HepG2 (cell line): Measurements from ENCODE around the gene PPP1R9A. TPM values are rescaled to one million over a fixed set of nuclear protein-coding genes. Genes with fewer than 3 reads are reported as not detected.

Source experiments
- ATAC-seq: fragments of 200-7000 bp; cut with Tn5 transposase; 3 replicates; pipeline ENCODE4 v1.9.1; 2020; ENCODE audit warnings: mild to moderate bottlenecking, moderate library complexity
- BruUV-seq: library from RNA; stranded (reverse); fragments of 400-500 nt; replicated peaks from 2 replicates; lab custom pipeline; 2021; lab: Mats Ljungman, UMichigan
- CTCF ChIA-PET: fragments of 300-600 bp; formaldehyde crosslinking; extraction: SDS; loops from one replicate; lab custom pipeline; 2021; ENCODE audit warnings: low total read pairs, inconsistent platforms, low intra/inter-chr PET ratio; lab: Yijun Ruan, JAX
- POLR2A ChIA-PET: fragments of 350-600 bp; sonication (Branson Sonifier 250); formaldehyde crosslinking; loops from one replicate; lab custom pipeline; 2020; ENCODE audit warnings: antibody characterized with exemption, inconsistent platforms; lab: Yijun Ruan, JAX
- DNase-seq: peaks from one replicate; pipeline ENCODE4 v3.0.0-alpha.2; 2015; ENCODE audit warnings: low spot score
- FAIRE-seq: peaks from 3 replicates; lab custom pipeline; 2011; peaks lifted over from hg19 to GRCh38; lab: Jason Lieb, UNC
- H2AFZ ChIP-seq: one replicate; pipeline ENCODE4 v1.6.1; 2011; ENCODE audit warnings: low read length, inconsistent platforms
- H3K27ac ChIP-seq: fragments of 300-600 bp; 3 replicates; pipeline ENCODE4 v1.8.0; 2011; ENCODE audit warnings: mixed run types, mild to moderate bottlenecking, mixed read lengths, low read length, inconsistent platforms; ENCODE audit not compliant: insufficient read depth; ENCODE audit errors: extremely low read length
- H3K27me3 ChIP-seq, 2 experiments: fragments of 200-600 bp in 1 of 2; 2 replicates in 1 of 2; 3 replicates in 1 of 2; pipeline versions ENCODE4 v1.6.0 to v1.8.0; 2011; ENCODE audit warnings: low read length in 2 of 2, mild to moderate bottlenecking in 2 of 2, moderate library complexity in 2 of 2, inconsistent platforms in 1 of 2; ENCODE audit not compliant: insufficient read depth in 2 of 2, control insufficient read depth in 1 of 2
- H3K36me3 ChIP-seq, 2 experiments: fragments of 200-600 bp in 1 of 2; replicated peaks in 1 of 2; 2 replicates in 1 of 2; 3 replicates in 1 of 2; pipeline versions ENCODE4 v1.5.1 to v1.8.0; 2011; ENCODE audit warnings: low read length in 2 of 2, inconsistent platforms in 1 of 2; ENCODE audit not compliant: insufficient read depth in 2 of 2, control insufficient read depth in 1 of 2
- H3K4me1 ChIP-seq: 2 replicates; pipeline ENCODE4 v1.5.1; 2012; ENCODE audit warnings: low read length, inconsistent platforms; ENCODE audit not compliant: insufficient read depth
- H3K4me2 ChIP-seq: 2 replicates; pipeline ENCODE4 v1.6.0; 2011; ENCODE audit warnings: low read depth, low read length, inconsistent platforms
- H3K4me3 ChIP-seq, 3 experiments: fragments of 200-600 bp in 1 of 3; sonication (generic), shearing (Covaris generic) in 1 of 3; replicated peaks in 1 of 3; 2 replicates each; pipeline ENCODE4 v1.5.1; 2011 to 2016; ENCODE audit warnings: low read length in 3 of 3, inconsistent platforms in 2 of 3, low read depth in 2 of 3, mild to moderate bottlenecking in 2 of 3, control low read depth in 1 of 3, mixed read lengths in 1 of 3; ENCODE audit not compliant: insufficient read depth in 1 of 3
- H3K79me2 ChIP-seq: one replicate; pipeline ENCODE4 v1.6.1; 2011; ENCODE audit warnings: low read length, inconsistent platforms; ENCODE audit not compliant: insufficient read depth
- H3K9ac ChIP-seq: 2 replicates; pipeline ENCODE4 v1.6.0; 2011; ENCODE audit warnings: mild to moderate bottlenecking, low read depth, low read length, inconsistent platforms; ENCODE audit not compliant: insufficient read depth
- H3K9me3 ChIP-seq: 2 replicates; pipeline ENCODE4 v1.5.1; 2012; ENCODE audit warnings: mild to moderate bottlenecking, low read length
- H4K20me1 ChIP-seq: 2 replicates; pipeline ENCODE4 v1.6.0; 2011; ENCODE audit warnings: inconsistent platforms, mild to moderate bottlenecking, low read length, moderate library complexity; ENCODE audit not compliant: insufficient read depth
- ATF7 ChIP-seq, 2 experiments: fragments of 450-650 bp in 1 of 2; sonication (generic) in 1 of 2; formaldehyde crosslinking in 1 of 2; IDR thresholded peaks; 2 replicates each; pipeline versions ENCODE4 v1.4.0 to v1.6.1; 2016 to 2020; ENCODE audit warnings: antibody characterized with exemption in 1 of 2, mild to moderate bottlenecking in 1 of 2, missing genetic modification reagents in 1 of 2
- BRD4 ChIP-seq: sonication (generic); formaldehyde crosslinking; IDR thresholded peaks from 2 replicates; pipeline ENCODE4 v1.4.0; 2020; ENCODE audit warnings: missing genetic modification reagents
- CREB1 ChIP-seq, 2 experiments: fragments of 450-650 bp in 1 of 2; IDR thresholded peaks; 2 replicates each; pipeline ENCODE4 v1.6.1; 2016 to 2017; ENCODE audit warnings: control low read depth in 1 of 2, mild to moderate bottlenecking in 1 of 2, missing compliant biosample characterization in 1 of 2, missing genetic modification characterization in 1 of 2
- PTBP1 ChIP-seq: fragments of 200-400 bp; formaldehyde crosslinking; IDR thresholded peaks from 2 replicates; pipeline ENCODE4 v1.6.1; 2018; ENCODE audit warnings: low read length, low read depth; ENCODE audit not compliant: poor library complexity, severe bottlenecking
- RNF2 ChIP-seq: fragments of 450-650 bp; conservative IDR thresholded peaks from 2 replicates; pipeline ENCODE4 v1.6.1; 2016; ENCODE audit warnings: low read depth
- RORA ChIP-seq: sonication (generic); formaldehyde crosslinking; IDR thresholded peaks from 2 replicates; pipeline ENCODE4 v1.5.0; 2020; ENCODE audit warnings: mild to moderate bottlenecking, missing genetic modification reagents, moderate library complexity
- SNAPC2 ChIP-seq: sonication (generic); formaldehyde crosslinking; IDR thresholded peaks from 2 replicates; pipeline ENCODE4 v1.8.1; 2022; ENCODE audit warnings: mild to moderate bottlenecking, missing genetic modification reagents
- SYNCRIP ChIP-seq: fragments of 200-400 bp; formaldehyde crosslinking; IDR thresholded peaks from 2 replicates; pipeline ENCODE4 v1.6.1; 2018; ENCODE audit warnings: mild to moderate bottlenecking, low read depth, low read length; ENCODE audit not compliant: insufficient read depth
- ZNF232 ChIP-seq: sonication (generic); formaldehyde crosslinking; IDR thresholded peaks from 2 replicates; pipeline ENCODE4 v1.4.0; 2020; ENCODE audit warnings: missing genetic modification reagents, borderline replicate concordance
- ZNF367 ChIP-seq: sonication (generic); formaldehyde crosslinking; IDR thresholded peaks from 2 replicates; pipeline ENCODE4 v1.4.0; 2020; ENCODE audit warnings: missing genetic modification reagents, borderline replicate concordance
- ZNF543 ChIP-seq: sonication (generic); formaldehyde crosslinking; IDR thresholded peaks from 2 replicates; pipeline ENCODE4 v1.4.0; 2020; ENCODE audit warnings: mild to moderate bottlenecking, missing genetic modification reagents
- WGBS: methylation state at CpG from one replicate; pipeline ENCODE4 v1.1.6; 2017; ENCODE audit warnings: low lambda C conversion rate; 5-methylcytosine and 5-hydroxymethylcytosine counted together
- in situ Hi-C: cut with HindIII; loops from 2 replicates; pipeline ENCODE4 v1.10.0; 2017; ENCODE audit warnings: low pct_unique_long_range_greater_than_20kb; ENCODE audit not compliant: extremely low pct_ligation_motif_present
- intact Hi-C: fragments of 100-400 bp; cut with micrococcal nuclease; formaldehyde crosslinking; loops from one replicate; pipeline ENCODE4 v1.10.0; 2022; ENCODE audit not compliant: unreplicated experiment
- polyA plus RNA-seq, 8 experiments: library from polyadenylated mRNA; depleted of rRNA in 3 of 8; stranded (reverse) in 7 of 8; unstranded in 1 of 8; fragments of >200 nt; fragmentation: Illumina TruSeq in 4 of 8; extraction: Trizol in 4 of 8; gene quantifications; 2 replicates each; pipeline versions ENCODE4 v1.2.1 to v1.2.3, GENCODE V29; 2011 to 2016; ENCODE audit warnings: low read depth in 4 of 8, missing spikeins in 1 of 8, mixed read lengths in 1 of 8; ENCODE audit not compliant: insufficient read depth in 1 of 8
- total RNA-seq, 5 experiments: library from RNA; depleted of rRNA; stranded (reverse); fragments of >200 nt; fragmentation: Illumina TruSeq; extraction: Trizol; gene quantifications; 2 replicates each; pipeline ENCODE4 v1.2.3, GENCODE V29; 2016; ENCODE audit warnings: low read depth in 1 of 5
- TF ChIP-seq, protein P1 (sequence below): sonication (generic); formaldehyde crosslinking; IDR thresholded peaks from 2 replicates; pipeline ENCODE4 v1.8.0; 2022; ENCODE audit warnings: mild to moderate bottlenecking, missing genetic modification reagents, moderate library complexity

The PPP1R9A gene
- total and polyA plus RNA-seq, 2 of the 13 experiments (the other 11 are each of a cell fraction or from before 2014, with no cell fraction given), result 11.4 to 31.9 TPM

DNA sequence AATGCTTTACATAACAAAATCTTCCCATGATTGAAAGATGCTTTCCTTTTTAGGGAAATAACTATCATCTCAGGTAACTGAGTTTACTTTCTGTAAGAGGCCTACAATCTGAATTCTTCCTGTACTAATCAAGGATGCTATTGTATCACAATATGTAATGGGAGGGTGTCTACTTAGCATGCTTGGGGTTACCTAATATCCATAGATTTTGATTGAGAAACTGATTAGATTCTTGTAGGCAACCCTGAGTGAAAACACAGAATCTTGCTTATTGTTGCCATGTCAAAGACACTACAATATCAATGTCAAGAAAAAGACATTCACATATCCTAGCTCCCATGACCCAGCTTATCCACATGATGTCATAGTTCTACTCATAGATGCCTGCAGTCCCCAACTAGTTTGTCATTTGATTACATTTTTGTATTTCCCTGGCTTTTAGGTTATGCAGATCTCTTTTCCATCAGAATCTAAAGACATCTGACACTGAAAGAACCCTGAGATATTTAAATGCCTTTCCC lies 354.6 kb downstream of the PPP1R9A start:
- DNase-seq, result no peak
- CTCF ChIA-PET, result no interaction called here
- TF ChIP-seq CREB1 (IDR thresholded peaks at IDR 0.05) (0 out of 2 replicates have a peak, but pooled peaks have one; percentile 6), CREB1 (CRISPR knock-in tag; IDR thresholded peaks at IDR 0.05) (no peak), ATF7 (IDR thresholded peaks at IDR 0.05) (peak; percentile 32; the same call in 1 of the 2 replicates), ATF7 (CRISPR knock-in tag; IDR thresholded peaks at IDR 0.05) (no peak), ZNF367 (CRISPR knock-in tag) (no peak)

GRCh38 chr7:95262875-95263274 lies 355.5 kb downstream of the PPP1R9A start:
- H3K79me2 ChIP-seq, result no peaks in the 10 kb centered on the region
- H4K20me1 ChIP-seq, result no peaks in the 10 kb centered on the region
- POLR2A ChIA-PET, result no interaction called here
- intact Hi-C loops, result no loop called here
- BruUV-seq, result no TSS peak
- H3K27ac ChIP-seq, result no peak overlapping the region
- no peaks in the 10 kb centered on the region; a peak in 1 of 5 replicates for H3K36me3 ChIP-seq
- no peak for DNase-seq
- in situ Hi-C loops, result loop anchor here (25.0 kb wide), 1 partner anchor 976 kb away; no protein-coding TSS in a partner anchor
- H3K4me3 ChIP-seq, result no peak overlapping the region
- no peaks in the 10 kb centered on the region for H3K9me3 ChIP-seq
- no peaks in the 10 kb centered on the region for H3K4me1 ChIP-seq
- no peak overlapping the region for H3K4me2 ChIP-seq
- FAIRE-seq, result no peak
- H3K9ac ChIP-seq, result no peak overlapping the region
- no peak overlapping the region for H2AFZ ChIP-seq
- 96% methylated on average over 2 of the region's 2 CpGs for WGBS
- H3K27me3 ChIP-seq, result no peaks in the 10 kb centered on the region
- CTCF ChIA-PET, result no interaction called here
- no peak for ATAC-seq
- TF ChIP-seq SYNCRIP, result no peak
- no peak for TF ChIP-seq BRD4 (CRISPR knock-in tag)
- TF ChIP-seq ZNF543, result no peak
- TF ChIP-seq, protein P1, sequence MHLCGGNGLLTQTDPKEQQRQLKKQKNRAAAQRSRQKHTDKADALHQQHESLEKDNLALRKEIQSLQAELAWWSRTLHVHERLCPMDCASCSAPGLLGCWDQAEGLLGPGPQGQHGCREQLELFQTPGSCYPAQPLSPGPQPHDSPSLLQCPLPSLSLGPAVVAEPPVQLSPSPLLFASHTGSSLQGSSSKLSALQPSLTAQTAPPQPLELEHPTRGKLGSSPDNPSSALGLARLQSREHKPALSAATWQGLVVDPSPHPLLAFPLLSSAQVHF (CRISPR knock-in tag), result no peak
- TF ChIP-seq RNF2, result no peak
- no peak for TF ChIP-seq PTBP1
- TF ChIP-seq RORA, result no peak
- TF ChIP-seq SNAPC2, result no peak
- TF ChIP-seq ZNF232 (CRISPR knock-in tag), result no peak

More for the DNA sequence above, 354.6 kb downstream of the PPP1R9A start:
- no TSS peak for BruUV-seq
- H3K4me2 ChIP-seq, result no peak overlapping the region
- no peaks in the 10 kb centered on the region for H3K9me3 ChIP-seq
- no peaks in the 10 kb centered on the region for H4K20me1 ChIP-seq
- intact Hi-C loops (no loop called here), in situ Hi-C loops (loop anchor here (25.0 kb wide), 1 partner anchor 975 kb away; no protein-coding TSS in a partner anchor)
- H3K79me2 ChIP-seq, result no peaks in the 10 kb centered on the region
- FAIRE-seq (no peak), ATAC-seq (no peak)
- H3K36me3 ChIP-seq, result no peaks in the 10 kb centered on the region; a peak in 2 of 5 replicates
- H3K4me1 ChIP-seq, result no peaks in the 10 kb centered on the region
- no peak overlapping the region for H2AFZ ChIP-seq
- POLR2A ChIA-PET, result no interaction called here
- H3K9ac ChIP-seq, result no peak overlapping the region
- no peak overlapping the region for H3K4me3 ChIP-seq
- H3K27ac ChIP-seq, result no peak overlapping the region
- no peaks in the 10 kb centered on the region for H3K27me3 ChIP-seq
